GM20000 (cell line): Measurements from ENCODE around the gene SUGP2.

Source experiments
- DNase-seq: peaks from one replicate; pipeline ENCODE4 v3.0.0; 2012; ENCODE audit warnings: low spot score
- CTCF ChIP-seq: IDR thresholded peaks from 2 replicates; pipeline ENCODE4 v1.5.1; 2012; ENCODE audit warnings: mild to moderate bottlenecking, control low read depth; ENCODE audit errors: extremely low read depth, missing control alignments

SUGP2 gene

GRCh38 chr19:19063183-19064097 lies 30.1 kb upstream of the SUGP2 start, which contains the start of gene SLC25A42:
TSS of gene SLC25A42 (plus strand) at chr19:19063994. CDS start at chr19:19096125, 32,131 bp downstream.
- TF ChIP-seq CTCF = no peak
- DNase-seq = peak; percentile 100

GRCh38 chr19:19062454-19063182 lies 29.3 kb upstream of the SUGP2 start:
- no peak for TF ChIP-seq CTCF
- no peak for DNase-seq

- TF ChIP-seq CTCF = no peak
- DNase-seq = no peak
These were observed 28.2 kb upstream of the SUGP2 start for GRCh38 chr19:19061506-19061905.

- no peak for DNase-seq
- no peak for TF ChIP-seq CTCF
These were observed 26.7 kb upstream of the SUGP2 start for GRCh38 chr19:19059837-19060611.

GRCh38 chr19:19059018-19059836 lies 25.9 kb upstream of the SUGP2 start:
- DNase-seq = no peak
- no peak for TF ChIP-seq CTCF

GRCh38 chr19:19057720-19058119 lies 24.4 kb upstream of the SUGP2 start:
- no peak for DNase-seq
- no peak for TF ChIP-seq CTCF
